Smooth muscle cell of the brain vasculature (primary cell): ENCODE data around the gene SH3RF3.
"Not testable (repeated sequence)": the region's sequence is repeated elsewhere in the genome, so short reads cannot be mapped to it uniquely, and the experiment has no call there.

Experiments
- DNase-seq: peaks from one replicate; pipeline ENCODE4 v3.0.0-alpha.2; 2012; ENCODE audit warnings: low read depth, low spot score

Gene SH3RF3

DNA sequence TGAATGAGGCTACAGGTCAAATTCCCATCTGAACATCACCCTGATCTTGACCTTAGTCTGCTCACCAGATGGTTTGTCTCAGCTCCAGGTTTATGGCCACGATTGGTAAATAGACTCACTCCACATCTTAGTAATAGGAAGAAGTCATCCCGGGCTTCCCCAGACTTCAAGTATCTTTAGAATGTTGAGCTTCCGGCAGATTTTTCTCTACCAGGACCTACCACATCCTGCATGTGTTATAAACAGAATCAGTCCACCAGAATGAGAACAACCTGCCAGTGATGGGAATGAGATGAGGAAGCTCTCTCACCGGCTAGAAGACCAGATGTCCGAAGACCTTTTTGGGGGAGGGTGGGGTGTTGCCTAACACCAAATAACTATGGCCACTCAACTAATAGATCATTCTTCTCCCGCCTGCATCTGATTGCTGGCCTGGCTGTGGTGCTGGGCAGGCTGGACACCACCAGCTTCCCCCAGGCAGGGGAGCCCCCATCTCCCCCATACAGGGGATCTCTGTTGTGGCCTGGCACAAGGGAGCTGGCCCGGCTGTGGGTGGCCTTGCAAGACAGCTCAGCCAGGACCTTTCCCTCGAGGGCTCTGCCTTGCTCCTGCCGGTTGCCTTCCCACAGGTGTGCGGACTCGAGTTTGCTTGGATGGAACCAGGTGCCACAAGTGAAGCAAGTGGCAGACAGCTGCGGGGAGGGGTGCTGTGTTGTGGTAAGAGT is 88.5 kb downstream of the SH3RF3 start:
- DNase-seq: no peak

DNA sequence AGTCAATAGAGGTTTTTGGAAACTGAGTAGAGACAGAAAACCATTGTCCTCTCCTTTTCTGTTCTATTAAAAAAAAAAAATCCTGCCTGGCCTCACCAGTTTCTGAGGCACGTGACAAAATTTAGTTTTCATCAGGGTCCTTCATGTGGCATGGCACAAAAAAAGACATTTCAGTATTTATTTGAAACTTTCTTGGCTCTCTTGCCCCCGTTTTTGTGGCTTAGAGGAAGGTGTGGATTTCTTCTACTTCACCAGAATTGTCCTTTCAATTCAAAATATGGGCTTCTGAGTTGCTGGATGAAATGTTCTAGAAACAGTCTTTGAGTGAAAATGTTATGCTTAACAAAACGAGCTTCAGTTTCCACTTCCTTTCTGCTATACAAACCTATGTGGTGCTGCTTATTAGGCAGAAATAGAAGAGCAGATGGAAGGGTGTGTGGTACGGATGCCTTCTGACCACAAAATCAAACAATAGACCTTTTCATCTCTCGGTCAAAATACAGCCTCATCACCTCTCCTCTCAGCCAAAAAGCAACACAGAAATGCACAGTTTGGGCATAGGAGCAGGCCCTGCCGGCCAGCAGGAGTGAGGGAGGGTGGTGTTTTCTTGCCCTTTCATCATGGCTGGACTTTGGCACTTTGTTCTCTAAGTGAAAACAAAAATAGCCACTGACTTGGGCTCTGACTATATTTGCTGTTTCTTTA is 89.2 kb downstream of the SH3RF3 start:
- DNase-seq: no peak

DNA sequence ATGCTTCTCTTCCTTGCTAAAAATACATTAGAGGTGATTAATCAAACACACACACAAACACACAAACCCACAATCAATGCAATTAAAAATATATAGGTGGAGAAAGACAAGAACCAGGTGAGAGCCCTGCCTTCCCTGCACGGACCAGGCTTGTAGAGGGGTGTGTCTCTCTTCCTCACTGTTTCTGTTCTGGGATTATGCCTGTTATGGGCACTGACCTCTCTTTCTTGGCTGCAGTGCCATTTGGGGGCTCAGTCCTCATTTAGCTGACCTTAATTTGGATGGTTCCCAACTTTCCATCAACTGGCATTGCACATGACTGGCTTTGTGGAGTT is 89.8 kb downstream of the SH3RF3 start:
- DNase-seq: no peak

- no peak for DNase-seq
Observed at GRCh38 chr2:109220860-109221259, 91.9 kb downstream of the SH3RF3 start.

GRCh38 chr2:109221316-109221715 is 92.3 kb downstream of the SH3RF3 start:
- not testable (repeated sequence) for DNase-seq

- no peak for DNase-seq
Observed at GRCh38 chr2:109222422-109222821, 93.4 kb downstream of the SH3RF3 start.

GRCh38 chr2:109222825-109223471 is 93.9 kb downstream of the SH3RF3 start:
- DNase-seq: no peak

- no peak for DNase-seq
Observed at GRCh38 chr2:109223490-109223889, 94.5 kb downstream of the SH3RF3 start.

GRCh38 chr2:109224341-109224740 is 95.3 kb downstream of the SH3RF3 start:
- DNase-seq: not testable (repeated sequence)

DNA sequence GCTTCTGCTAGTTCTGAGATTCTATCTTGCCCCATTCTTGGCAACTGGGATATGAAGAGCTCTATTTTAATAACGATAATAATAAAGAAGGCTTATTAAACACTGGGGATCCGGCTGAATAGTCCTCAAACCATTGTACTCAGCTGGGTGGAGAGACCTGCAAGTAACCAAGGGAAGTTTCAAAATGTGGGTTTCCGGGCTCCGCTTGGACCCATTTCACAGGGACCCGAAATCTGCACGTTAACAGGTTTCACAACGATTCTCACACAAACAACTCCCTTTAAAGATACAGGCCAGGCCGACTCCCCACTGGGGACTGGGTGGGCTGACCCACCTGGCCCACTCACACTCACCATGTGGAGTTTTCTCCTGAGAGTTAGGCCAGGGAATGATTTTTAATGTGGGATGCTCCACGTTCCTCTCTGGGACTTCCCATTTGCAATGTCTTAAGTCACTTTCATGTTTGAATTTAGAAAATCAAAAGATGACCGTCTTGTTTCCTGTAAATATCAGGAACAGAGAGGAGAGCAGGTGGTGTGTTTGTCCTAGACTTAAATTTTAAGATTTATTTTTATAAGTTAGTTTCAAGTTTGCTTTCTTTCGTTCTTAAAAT is 96.3 kb downstream of the SH3RF3 start:
- no peak for DNase-seq

DNA sequence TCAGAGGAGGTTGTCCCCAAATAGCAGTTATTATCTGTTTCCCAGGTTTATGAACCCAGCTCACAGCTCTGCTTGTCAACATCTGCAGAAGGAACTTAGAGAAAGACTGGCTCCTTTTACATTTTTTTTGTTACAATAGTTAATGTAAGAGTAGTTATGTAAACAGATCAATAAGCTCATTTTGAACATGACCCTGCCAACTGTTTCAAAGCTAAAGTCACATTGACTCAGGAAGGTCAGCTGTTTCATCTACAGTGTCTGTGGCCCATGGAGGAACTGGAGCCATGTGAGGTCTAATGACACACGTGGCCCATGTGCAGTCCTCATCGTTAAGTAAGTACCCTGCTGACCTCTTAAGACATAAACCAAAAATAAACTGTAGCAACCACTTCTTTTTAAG is 97.1 kb downstream of the SH3RF3 start:
- DNase-seq: no peak

- DNase-seq: no peak
Observed at GRCh38 chr2:109226622-109227021, 97.6 kb downstream of the SH3RF3 start.

DNA sequence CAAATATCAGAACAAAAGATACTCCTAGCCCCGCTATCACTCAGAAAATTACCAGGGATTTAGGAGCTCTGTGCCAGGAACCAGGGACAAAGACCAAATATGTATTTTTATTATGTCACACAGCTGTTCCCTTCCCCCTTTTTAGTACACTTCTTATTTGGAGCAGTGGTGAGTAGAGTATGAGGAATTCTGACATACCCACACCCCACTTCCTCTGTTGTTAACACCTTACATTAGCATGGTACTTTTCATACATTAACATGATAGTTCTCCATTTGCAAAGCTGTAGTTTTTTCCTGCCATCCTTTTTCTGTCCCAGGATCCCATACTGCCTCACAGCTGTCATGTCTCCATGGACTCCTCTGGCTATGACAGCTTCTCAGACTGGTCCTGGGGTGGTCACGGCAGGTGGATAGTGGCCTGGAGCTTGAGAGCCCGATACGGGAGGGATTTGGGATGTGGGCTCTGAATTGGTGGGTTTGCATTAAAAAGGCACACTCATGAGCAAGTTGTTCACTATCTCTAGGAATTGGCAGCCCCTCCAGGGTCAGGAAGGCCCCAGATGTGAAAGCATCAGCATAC is 100.2 kb downstream of the SH3RF3 start:
- no peak for DNase-seq

- no peak for DNase-seq
Observed at GRCh38 chr2:109230941-109231420, 102.0 kb downstream of the SH3RF3 start.

GRCh38 chr2:109231428-109231827 is 102.4 kb downstream of the SH3RF3 start:
- DNase-seq: no peak

DNA sequence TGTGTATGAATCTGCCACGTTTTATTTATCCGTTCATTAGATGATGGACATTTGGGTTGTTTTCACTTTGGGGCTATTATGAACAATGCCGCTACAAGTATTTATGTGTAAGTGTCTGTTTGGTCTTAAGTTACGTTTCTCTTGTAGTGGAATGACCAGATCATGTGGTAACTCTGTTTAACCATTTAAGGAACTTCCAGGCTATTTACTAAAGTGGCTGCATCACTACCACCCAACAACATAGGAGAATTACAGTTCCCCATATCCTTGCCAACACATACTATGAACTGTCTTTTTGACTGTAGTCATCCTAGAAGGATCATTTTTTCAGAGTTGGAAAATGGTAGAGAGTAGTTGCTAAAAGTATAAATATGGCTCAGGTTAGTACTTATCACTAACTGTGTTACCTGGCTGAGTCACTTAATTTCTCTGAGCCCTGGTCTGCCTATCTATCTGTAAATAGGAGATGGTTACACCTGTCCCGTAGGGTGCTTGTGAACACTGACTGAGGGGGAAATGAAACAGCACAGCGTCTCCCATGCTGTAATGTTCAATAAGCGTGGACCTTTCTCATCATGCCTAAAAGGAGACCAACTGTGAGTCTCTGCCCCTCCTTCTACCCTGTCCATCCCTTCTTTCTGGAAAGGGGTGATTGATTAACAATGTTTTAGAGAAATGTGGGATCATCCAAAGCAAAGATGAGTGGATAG is 103.1 kb downstream of the SH3RF3 start:
- no peak for DNase-seq

DNA sequence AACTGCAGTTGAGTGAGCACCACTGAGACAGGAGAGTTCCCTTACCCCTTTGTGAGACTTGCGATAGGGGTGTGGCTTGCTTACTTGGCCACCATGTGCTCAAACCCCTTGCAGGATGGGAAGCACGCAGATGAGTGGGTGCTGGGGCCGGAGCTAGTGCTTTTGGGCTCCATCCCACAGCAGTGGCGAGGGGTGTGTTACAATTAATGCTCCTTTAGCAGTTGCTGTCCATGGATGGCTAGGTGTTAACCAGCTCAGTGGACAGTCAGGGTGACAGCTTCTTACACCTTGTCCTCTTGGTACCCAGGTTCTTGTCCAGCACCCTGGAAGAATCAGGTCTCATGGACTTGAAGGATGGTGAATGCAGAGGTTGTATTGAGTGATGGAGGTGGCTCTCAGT is 103.9 kb downstream of the SH3RF3 start:
- DNase-seq: no peak

DNA sequence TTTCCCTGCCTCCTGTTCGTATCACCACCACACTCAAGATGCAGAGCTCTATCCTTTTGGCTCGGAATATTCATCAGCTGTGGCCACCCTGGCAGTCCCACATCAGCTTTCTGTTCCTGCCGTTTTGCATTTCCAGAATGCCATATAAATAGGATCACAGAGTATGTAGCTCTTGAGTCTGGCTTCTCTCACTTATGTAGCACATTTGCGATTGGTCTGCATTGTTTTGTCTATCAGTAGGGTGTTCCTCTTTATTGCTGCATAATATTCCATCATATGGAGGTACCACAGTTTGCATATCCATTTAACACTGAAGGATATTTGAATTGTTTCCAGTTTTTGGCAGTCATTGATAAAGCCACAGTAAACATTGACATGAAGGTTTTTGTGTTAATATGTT is 104.6 kb downstream of the SH3RF3 start:
- no peak for DNase-seq

- no peak for DNase-seq
Observed at GRCh38 chr2:109234355-109234754, 105.3 kb downstream of the SH3RF3 start.

- no peak for DNase-seq
Observed at GRCh38 chr2:109236147-109236546, 107.1 kb downstream of the SH3RF3 start.

GRCh38 chr2:109237792-109238191 is 108.8 kb downstream of the SH3RF3 start:
- no peak for DNase-seq
